GM23338 (cell line): ENCODE data around the gene SLC9C1. TPM values are rescaled to one million over a fixed set of nuclear protein-coding genes. Genes with fewer than 3 reads are reported as not detected.

Experiments used
- ATAC-seq: fragments of 200-7000 bp; cut with Tn5 transposase; 3 replicates; pipeline ENCODE4 v1.9.1; 2020
- DNase-seq: peaks from one replicate; pipeline ENCODE4 v3.0.0-alpha.2; 2015; ENCODE audit warnings: low spot score
- H2AFZ ChIP-seq: fragments of 200-600 bp; sonication (generic); 2 replicates; pipeline ENCODE4 v1.8.0; 2016; ENCODE audit warnings: antibody characterized with exemption, mild to moderate bottlenecking, moderate library complexity
- H3F3A ChIP-seq: fragments of 200-600 bp; sonication (generic); replicated peaks from 2 replicates; pipeline ENCODE4 v1.8.0; 2017; ENCODE audit warnings: antibody characterized with exemption, mixed run types, low read depth
- H3K27ac ChIP-seq: fragments of 200-600 bp; sonication (generic); 2 replicates; pipeline ENCODE4 v1.6.1; 2016; ENCODE audit warnings: low read depth
- H3K27me3 ChIP-seq: fragments of 200-600 bp; sonication (generic); 2 replicates; pipeline ENCODE4 v1.8.0; 2016; ENCODE audit warnings: mild to moderate bottlenecking, mixed run types, moderate library complexity; ENCODE audit not compliant: insufficient read depth
- H3K36me3 ChIP-seq: fragments of 200-600 bp; sonication (generic); 2 replicates; pipeline ENCODE4 v1.8.0; 2016; ENCODE audit warnings: mild to moderate bottlenecking; ENCODE audit not compliant: insufficient read depth
- H3K4me1 ChIP-seq: fragments of 200-600 bp; sonication (generic); 2 replicates; pipeline ENCODE4 v1.8.0; 2016; ENCODE audit warnings: mild to moderate bottlenecking, moderate library complexity; ENCODE audit not compliant: insufficient read depth
- H3K4me2 ChIP-seq: fragments of 200-600 bp; sonication (generic); 2 replicates; pipeline ENCODE4 v1.7.1; 2017; ENCODE audit warnings: mixed run types
- H3K4me3 ChIP-seq: fragments of 200-600 bp; sonication (generic); 2 replicates; pipeline ENCODE4 v1.6.1; 2016; ENCODE audit warnings: mixed run types
- H3K79me2 ChIP-seq: fragments of 200-600 bp; sonication (generic); replicated peaks from 2 replicates; pipeline ENCODE4 v1.8.0; 2017; ENCODE audit warnings: mild to moderate bottlenecking; ENCODE audit not compliant: insufficient read depth
- H3K9me2 ChIP-seq: fragments of 200-600 bp; sonication (generic); 2 replicates; pipeline ENCODE4 v1.8.0; 2017; ENCODE audit not compliant: insufficient read depth
- H4K20me1 ChIP-seq: fragments of 200-600 bp; sonication (generic); replicated peaks from 2 replicates; pipeline ENCODE4 v1.8.0; 2017; ENCODE audit warnings: mild to moderate bottlenecking; ENCODE audit not compliant: insufficient read depth
- H3K27ac Mint-ChIP-seq: 2 replicates; pipeline ENCODE4 v1.8.0; 2020; ENCODE audit warnings: inconsistent platforms, mild to moderate bottlenecking, moderate library complexity, mixed read lengths
- H3K27me3 Mint-ChIP-seq: 3 replicates; pipeline ENCODE4 v1.8.0; 2022; ENCODE audit warnings: low read depth, mild to moderate bottlenecking, moderate library complexity, mixed read lengths, inconsistent platforms; ENCODE audit not compliant: insufficient read depth, poor library complexity
- H3K36me3 Mint-ChIP-seq: 3 replicates; pipeline ENCODE4 v1.8.0; 2021; ENCODE audit warnings: low read depth, mild to moderate bottlenecking, inconsistent platforms, moderate library complexity, mixed read lengths
- H3K4me1 Mint-ChIP-seq: 3 replicates; pipeline ENCODE4 v1.8.0; 2020; ENCODE audit warnings: mild to moderate bottlenecking, inconsistent platforms, mixed read lengths
- H3K4me3 Mint-ChIP-seq: 3 replicates; pipeline ENCODE4 v1.8.0; 2021; ENCODE audit warnings: moderate library complexity, mild to moderate bottlenecking, inconsistent platforms, mixed read lengths
- H3K9me3 Mint-ChIP-seq: 3 replicates; pipeline ENCODE4 v1.8.0; 2020; ENCODE audit warnings: moderate library complexity, mild to moderate bottlenecking, inconsistent platforms, mixed read lengths
- CREB1 ChIP-seq: fragments of 250-450 bp; sonication (Bioruptor Pico); IDR thresholded peaks from 2 replicates; pipeline ENCODE4 v1.5.0; 2020; ENCODE audit warnings: low read depth, mild to moderate bottlenecking, moderate library complexity
- EZH2 ChIP-seq: fragments of 200-600 bp; sonication (generic); IDR thresholded peaks from one replicate; pipeline ENCODE4 v1.8.0; 2017; ENCODE audit warnings: antibody characterized with exemption, mild to moderate bottlenecking, low read depth; ENCODE audit not compliant: unreplicated experiment
- EZH2phosphoT487 ChIP-seq: fragments of 200-600 bp; sonication (generic); IDR thresholded peaks from one replicate; pipeline ENCODE4 v1.8.1; 2018; ENCODE audit warnings: antibody characterized with exemption; ENCODE audit not compliant: unreplicated experiment
- JUNB ChIP-seq: IDR thresholded peaks from one replicate; pipeline ENCODE4 v1.6.1; 2016; ENCODE audit warnings: antibody characterized with exemption; ENCODE audit not compliant: unreplicated experiment
- NANOG ChIP-seq: IDR thresholded peaks from 2 replicates; pipeline ENCODE4 v1.6.1; 2016; ENCODE audit warnings: antibody characterized with exemption, borderline replicate concordance
- POLR2AphosphoS5 ChIP-seq: IDR thresholded peaks from 2 replicates; pipeline ENCODE4 v1.6.1; 2016; ENCODE audit warnings: antibody characterized with exemption, low read depth
- STAT1 ChIP-seq: IDR thresholded peaks from one replicate; pipeline ENCODE4 v1.6.1; 2016; ENCODE audit warnings: antibody characterized with exemption; ENCODE audit not compliant: unreplicated experiment
- ZNF114 ChIP-seq: fragments of 250-450 bp; sonication (Bioruptor Pico); IDR thresholded peaks from 2 replicates; pipeline ENCODE4 v1.5.0; 2020; ENCODE audit warnings: mild to moderate bottlenecking, moderate library complexity
- ZNF331 ChIP-seq: fragments of 250-450 bp; sonication (Bioruptor Pico); IDR thresholded peaks from 2 replicates; pipeline ENCODE4 v1.5.0; 2020; ENCODE audit warnings: low read depth, mild to moderate bottlenecking, moderate library complexity
- polyA plus RNA-seq: library from polyadenylated mRNA; unstranded; fragments of >200 nt; fragmentation: Nextera tagmentation; extraction: Ambion mirVana; gene quantifications from 2 replicates; pipeline ENCODE4 v1.2.1, GENCODE V29; 2016
- total RNA-seq: library from RNA; depleted of rRNA; stranded (reverse); fragments of >200 nt; shearing (Covaris generic); gene quantifications from 2 replicates; pipeline ENCODE4 v1.2.3, GENCODE V29; 2014
- TF ChIP-seq, protein P1 (sequence below): IDR thresholded peaks from one replicate; pipeline ENCODE4 v1.6.1; 2018; ENCODE audit warnings: antibody characterized with exemption; ENCODE audit not compliant: unreplicated experiment
- TF ChIP-seq, protein P2 (sequence below): IDR thresholded peaks from 2 replicates; pipeline ENCODE4 v1.6.1; 2016; ENCODE audit warnings: antibody characterized with exemption
- TF ChIP-seq, protein P3 (sequence below), 2 experiments: fragments of 200-600 bp in 1 of 2; sonication (generic) in 1 of 2; conservative IDR thresholded peaks; 2 replicates each; pipeline versions ENCODE4 v1.5.1 to v1.6.1; 2016 to 2017; ENCODE audit warnings: antibody characterized with exemption in 2 of 2, low read depth in 2 of 2, mild to moderate bottlenecking in 2 of 2, moderate library complexity in 1 of 2
- TF ChIP-seq, protein P4 (sequence below): fragments of 250-450 bp; sonication (Bioruptor Pico); IDR thresholded peaks from 2 replicates; pipeline ENCODE4 v1.5.0; 2020; ENCODE audit warnings: mild to moderate bottlenecking, moderate library complexity

The SLC9C1 gene
- total and polyA plus RNA-seq, 2 experiments from 2014 or later = 0.97 to 1.8 TPM

DNA sequence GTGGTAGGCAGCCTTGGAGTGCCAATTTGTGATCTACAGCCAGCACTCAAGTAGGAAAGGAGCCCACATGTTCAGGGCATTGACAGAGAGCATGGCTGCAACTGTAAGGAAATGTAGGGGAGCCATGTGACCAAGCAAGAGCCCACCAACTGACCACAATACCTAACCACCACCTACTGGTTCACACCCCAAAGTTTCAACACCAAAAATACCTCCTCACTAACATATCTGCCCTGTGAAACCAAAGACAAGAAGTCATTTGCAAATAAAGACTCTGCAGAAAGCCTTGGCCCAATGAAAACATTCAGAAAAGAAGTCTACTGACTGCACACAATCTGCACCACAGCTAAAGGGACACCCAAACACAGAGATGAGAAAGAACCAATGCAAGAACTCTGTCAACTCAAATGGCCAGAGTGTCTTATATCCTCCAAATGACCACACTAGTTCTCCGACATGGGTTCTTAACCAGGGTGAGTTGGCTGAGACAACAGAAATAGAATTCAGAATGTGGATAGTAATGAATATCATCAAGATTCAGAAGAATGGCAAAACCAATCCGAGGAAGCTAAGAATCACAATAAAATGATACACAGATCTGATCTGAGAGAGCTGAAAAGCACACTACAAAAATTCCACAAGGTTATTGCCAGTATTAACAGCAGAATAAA is 40.6 kb downstream of the SLC9C1 start:
- H3K4me3 Mint-ChIP-seq = no peak overlapping the region
- H3K27ac Mint-ChIP-seq = no peak overlapping the region
- H3F3A ChIP-seq = no peaks in the 10 kb centered on the region
- H3K27ac ChIP-seq = no peak overlapping the region
- H3K4me2 ChIP-seq = no peak overlapping the region
- H3K4me3 ChIP-seq = no peak overlapping the region
- H3K27me3 ChIP-seq = no peaks in the 10 kb centered on the region
- no peaks in the 10 kb centered on the region for H3K4me1 Mint-ChIP-seq
- peaks cover 19% of the 10 kb centered on the region for H3K9me2 ChIP-seq
- TF ChIP-seq, protein P1, sequence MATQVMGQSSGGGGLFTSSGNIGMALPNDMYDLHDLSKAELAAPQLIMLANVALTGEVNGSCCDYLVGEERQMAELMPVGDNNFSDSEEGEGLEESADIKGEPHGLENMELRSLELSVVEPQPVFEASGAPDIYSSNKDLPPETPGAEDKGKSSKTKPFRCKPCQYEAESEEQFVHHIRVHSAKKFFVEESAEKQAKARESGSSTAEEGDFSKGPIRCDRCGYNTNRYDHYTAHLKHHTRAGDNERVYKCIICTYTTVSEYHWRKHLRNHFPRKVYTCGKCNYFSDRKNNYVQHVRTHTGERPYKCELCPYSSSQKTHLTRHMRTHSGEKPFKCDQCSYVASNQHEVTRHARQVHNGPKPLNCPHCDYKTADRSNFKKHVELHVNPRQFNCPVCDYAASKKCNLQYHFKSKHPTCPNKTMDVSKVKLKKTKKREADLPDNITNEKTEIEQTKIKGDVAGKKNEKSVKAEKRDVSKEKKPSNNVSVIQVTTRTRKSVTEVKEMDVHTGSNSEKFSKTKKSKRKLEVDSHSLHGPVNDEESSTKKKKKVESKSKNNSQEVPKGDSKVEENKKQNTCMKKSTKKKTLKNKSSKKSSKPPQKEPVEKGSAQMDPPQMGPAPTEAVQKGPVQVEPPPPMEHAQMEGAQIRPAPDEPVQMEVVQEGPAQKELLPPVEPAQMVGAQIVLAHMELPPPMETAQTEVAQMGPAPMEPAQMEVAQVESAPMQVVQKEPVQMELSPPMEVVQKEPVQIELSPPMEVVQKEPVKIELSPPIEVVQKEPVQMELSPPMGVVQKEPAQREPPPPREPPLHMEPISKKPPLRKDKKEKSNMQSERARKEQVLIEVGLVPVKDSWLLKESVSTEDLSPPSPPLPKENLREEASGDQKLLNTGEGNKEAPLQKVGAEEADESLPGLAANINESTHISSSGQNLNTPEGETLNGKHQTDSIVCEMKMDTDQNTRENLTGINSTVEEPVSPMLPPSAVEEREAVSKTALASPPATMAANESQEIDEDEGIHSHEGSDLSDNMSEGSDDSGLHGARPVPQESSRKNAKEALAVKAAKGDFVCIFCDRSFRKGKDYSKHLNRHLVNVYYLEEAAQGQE = no peak
- TF ChIP-seq POLR2AphosphoS5 (no peak), CREB1 (CRISPR knock-in tag) (no peak), ZNF114 (CRISPR knock-in tag) (no peak), EZH2phosphoT487 (no peak), STAT1 (no peak), NANOG (no peak), ZNF331 (CRISPR knock-in tag) (no peak), EZH2 (no peak), JUNB (no peak)
- TF ChIP-seq, protein P2, sequence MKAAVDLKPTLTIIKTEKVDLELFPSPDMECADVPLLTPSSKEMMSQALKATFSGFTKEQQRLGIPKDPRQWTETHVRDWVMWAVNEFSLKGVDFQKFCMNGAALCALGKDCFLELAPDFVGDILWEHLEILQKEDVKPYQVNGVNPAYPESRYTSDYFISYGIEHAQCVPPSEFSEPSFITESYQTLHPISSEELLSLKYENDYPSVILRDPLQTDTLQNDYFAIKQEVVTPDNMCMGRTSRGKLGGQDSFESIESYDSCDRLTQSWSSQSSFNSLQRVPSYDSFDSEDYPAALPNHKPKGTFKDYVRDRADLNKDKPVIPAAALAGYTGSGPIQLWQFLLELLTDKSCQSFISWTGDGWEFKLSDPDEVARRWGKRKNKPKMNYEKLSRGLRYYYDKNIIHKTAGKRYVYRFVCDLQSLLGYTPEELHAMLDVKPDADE = no peak
- TF ChIP-seq, protein P3, sequence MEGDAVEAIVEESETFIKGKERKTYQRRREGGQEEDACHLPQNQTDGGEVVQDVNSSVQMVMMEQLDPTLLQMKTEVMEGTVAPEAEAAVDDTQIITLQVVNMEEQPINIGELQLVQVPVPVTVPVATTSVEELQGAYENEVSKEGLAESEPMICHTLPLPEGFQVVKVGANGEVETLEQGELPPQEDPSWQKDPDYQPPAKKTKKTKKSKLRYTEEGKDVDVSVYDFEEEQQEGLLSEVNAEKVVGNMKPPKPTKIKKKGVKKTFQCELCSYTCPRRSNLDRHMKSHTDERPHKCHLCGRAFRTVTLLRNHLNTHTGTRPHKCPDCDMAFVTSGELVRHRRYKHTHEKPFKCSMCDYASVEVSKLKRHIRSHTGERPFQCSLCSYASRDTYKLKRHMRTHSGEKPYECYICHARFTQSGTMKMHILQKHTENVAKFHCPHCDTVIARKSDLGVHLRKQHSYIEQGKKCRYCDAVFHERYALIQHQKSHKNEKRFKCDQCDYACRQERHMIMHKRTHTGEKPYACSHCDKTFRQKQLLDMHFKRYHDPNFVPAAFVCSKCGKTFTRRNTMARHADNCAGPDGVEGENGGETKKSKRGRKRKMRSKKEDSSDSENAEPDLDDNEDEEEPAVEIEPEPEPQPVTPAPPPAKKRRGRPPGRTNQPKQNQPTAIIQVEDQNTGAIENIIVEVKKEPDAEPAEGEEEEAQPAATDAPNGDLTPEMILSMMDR (conservative IDR thresholded peaks at IDR 0.05; ENCODE audit: low read depth in 2 of 2) = no peak
- TF ChIP-seq, protein P4, sequence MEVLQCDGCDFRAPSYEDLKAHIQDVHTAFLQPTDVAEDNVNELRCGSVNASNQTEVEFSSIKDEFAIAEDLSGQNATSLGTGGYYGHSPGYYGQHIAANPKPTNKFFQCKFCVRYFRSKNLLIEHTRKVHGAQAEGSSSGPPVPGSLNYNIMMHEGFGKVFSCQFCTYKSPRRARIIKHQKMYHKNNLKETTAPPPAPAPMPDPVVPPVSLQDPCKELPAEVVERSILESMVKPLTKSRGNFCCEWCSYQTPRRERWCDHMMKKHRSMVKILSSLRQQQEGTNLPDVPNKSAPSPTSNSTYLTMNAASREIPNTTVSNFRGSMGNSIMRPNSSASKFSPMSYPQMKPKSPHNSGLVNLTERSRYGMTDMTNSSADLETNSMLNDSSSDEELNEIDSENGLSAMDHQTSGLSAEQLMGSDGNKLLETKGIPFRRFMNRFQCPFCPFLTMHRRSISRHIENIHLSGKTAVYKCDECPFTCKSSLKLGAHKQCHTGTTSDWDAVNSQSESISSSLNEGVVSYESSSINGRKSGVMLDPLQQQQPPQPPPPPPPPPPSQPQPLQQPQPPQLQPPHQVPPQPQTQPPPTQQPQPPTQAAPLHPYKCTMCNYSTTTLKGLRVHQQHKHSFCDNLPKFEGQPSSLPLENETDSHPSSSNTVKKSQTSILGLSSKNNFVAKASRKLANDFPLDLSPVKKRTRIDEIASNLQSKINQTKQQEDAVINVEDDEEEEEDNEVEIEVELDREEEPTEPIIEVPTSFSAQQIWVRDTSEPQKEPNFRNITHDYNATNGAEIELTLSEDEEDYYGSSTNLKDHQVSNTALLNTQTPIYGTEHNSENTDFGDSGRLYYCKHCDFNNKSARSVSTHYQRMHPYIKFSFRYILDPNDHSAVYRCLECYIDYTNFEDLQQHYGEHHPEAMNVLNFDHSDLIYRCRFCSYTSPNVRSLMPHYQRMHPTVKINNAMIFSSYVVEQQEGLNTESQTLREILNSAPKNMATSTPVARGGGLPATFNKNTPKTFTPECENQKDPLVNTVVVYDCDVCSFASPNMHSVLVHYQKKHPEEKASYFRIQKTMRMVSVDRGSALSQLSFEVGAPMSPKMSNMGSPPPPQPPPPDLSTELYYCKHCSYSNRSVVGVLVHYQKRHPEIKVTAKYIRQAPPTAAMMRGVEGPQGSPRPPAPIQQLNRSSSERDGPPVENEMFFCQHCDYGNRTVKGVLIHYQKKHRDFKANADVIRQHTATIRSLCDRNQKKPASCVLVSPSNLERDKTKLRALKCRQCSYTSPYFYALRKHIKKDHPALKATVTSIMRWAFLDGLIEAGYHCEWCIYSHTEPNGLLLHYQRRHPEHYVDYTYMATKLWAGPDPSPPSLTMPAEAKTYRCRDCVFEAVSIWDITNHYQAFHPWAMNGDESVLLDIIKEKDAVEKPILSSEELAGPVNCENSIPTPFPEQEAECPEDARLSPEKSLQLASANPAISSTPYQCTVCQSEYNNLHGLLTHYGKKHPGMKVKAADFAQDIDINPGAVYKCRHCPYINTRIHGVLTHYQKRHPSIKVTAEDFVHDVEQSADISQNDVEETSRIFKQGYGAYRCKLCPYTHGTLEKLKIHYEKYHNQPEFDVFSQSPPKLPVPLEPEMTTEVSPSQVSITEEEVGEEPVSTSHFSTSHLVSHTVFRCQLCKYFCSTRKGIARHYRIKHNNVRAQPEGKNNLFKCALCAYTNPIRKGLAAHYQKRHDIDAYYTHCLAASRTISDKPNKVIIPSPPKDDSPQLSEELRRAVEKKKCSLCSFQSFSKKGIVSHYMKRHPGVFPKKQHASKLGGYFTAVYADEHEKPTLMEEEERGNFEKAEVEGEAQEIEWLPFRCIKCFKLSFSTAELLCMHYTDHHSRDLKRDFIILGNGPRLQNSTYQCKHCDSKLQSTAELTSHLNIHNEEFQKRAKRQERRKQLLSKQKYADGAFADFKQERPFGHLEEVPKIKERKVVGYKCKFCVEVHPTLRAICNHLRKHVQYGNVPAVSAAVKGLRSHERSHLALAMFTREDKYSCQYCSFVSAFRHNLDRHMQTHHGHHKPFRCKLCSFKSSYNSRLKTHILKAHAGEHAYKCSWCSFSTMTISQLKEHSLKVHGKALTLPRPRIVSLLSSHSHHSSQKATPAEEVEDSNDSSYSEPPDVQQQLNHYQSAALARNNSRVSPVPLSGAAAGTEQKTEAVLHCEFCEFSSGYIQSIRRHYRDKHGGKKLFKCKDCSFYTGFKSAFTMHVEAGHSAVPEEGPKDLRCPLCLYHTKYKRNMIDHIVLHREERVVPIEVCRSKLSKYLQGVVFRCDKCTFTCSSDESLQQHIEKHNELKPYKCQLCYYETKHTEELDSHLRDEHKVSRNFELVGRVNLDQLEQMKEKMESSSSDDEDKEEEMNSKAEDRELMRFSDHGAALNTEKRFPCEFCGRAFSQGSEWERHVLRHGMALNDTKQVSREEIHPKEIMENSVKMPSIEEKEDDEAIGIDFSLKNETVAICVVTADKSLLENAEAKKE (CRISPR knock-in tag) = no peak
- DNase-seq (no peak), ATAC-seq (no peak)
- peaks cover 3% of the 10 kb centered on the region; the same call in 2 of the 3 replicates for H3K9me3 Mint-ChIP-seq
- H3K4me1 ChIP-seq = no peaks in the 10 kb centered on the region
- H2AFZ ChIP-seq = no peak overlapping the region
- H3K36me3 Mint-ChIP-seq = no peaks in the 10 kb centered on the region
- H4K20me1 ChIP-seq = no peaks in the 10 kb centered on the region
- no peaks in the 10 kb centered on the region for H3K79me2 ChIP-seq
- no peaks in the 10 kb centered on the region for H3K27me3 Mint-ChIP-seq
- H3K36me3 ChIP-seq = no peaks in the 10 kb centered on the region
